Activated CD4-positive, alpha-beta memory T cell treated with anti-CD3 and anti-CD28 coated beads for 36 hours (primary cell): Measurements from ENCODE around the gene POLN. TPM values are rescaled to one million over a fixed set of nuclear protein-coding genes. Genes with fewer than 3 reads are reported as not detected.

ENCODE experiments used
- CTCF ChIA-PET: fragments of 350-600 bp; sonication (Branson Sonifier 250); formaldehyde crosslinking; loops from one replicate; lab custom pipeline; 2021; ENCODE audit warnings: antibody characterized with exemption, inconsistent platforms; lab: Charles Lee
- POLR2A ChIA-PET: fragments of 350-600 bp; sonication (Branson Sonifier 250); formaldehyde crosslinking; loops from one replicate; lab custom pipeline; 2021; ENCODE audit warnings: antibody characterized with exemption; lab: Charles Lee
- DNase-seq: peaks from one replicate; pipeline ENCODE4 v3.0.0-alpha.2; 2020
- H3K27ac Mint-ChIP-seq: one replicate; pipeline ENCODE4 v1.8.0; 2021; ENCODE audit warnings: mixed read lengths
- H3K27me3 Mint-ChIP-seq: one replicate; pipeline ENCODE4 v1.8.0; 2021; ENCODE audit warnings: mixed read lengths
- H3K36me3 Mint-ChIP-seq: one replicate; pipeline ENCODE4 v1.8.0; 2021; ENCODE audit warnings: mixed read lengths
- H3K4me1 Mint-ChIP-seq: one replicate; pipeline ENCODE4 v1.8.0; 2021; ENCODE audit warnings: low read depth, mixed read lengths
- H3K4me3 Mint-ChIP-seq: one replicate; pipeline ENCODE4 v1.8.0; 2021; ENCODE audit warnings: mild to moderate bottlenecking, mixed read lengths
- H3K9me3 Mint-ChIP-seq: one replicate; pipeline ENCODE4 v1.8.0; 2021; ENCODE audit warnings: mixed read lengths
- intact Hi-C: fragments of 100-400 bp; cut with micrococcal nuclease; formaldehyde crosslinking; loops from one replicate; pipeline ENCODE4 v1.15.1; 2023
- total RNA-seq, 2 experiments: library from RNA; stranded (reverse); gene quantifications; one replicate each; pipeline ENCODE4 v1.2.3, GENCODE V29; 2021

POLN gene
- total RNA-seq, 2 experiments from 2014 or later = 2.7 to 4.0 TPM

- DNase-seq = no peak
- Mint-ChIP-seq H3K4me3 (no peak overlapping the region), H3K27me3 (no peaks in the 10 kb centered on the region), H3K27ac (no peak overlapping the region), H3K36me3 (no peaks in the 10 kb centered on the region), H3K4me1 (no peaks in the 10 kb centered on the region), H3K9me3 (no peaks in the 10 kb centered on the region)
- POLR2A ChIA-PET = no interaction called here
- CTCF ChIA-PET = no interaction called here
- intact Hi-C loops = no loop called here
Measured at GRCh38 chr4:2273221-2273620, 31.3 kb upstream of the POLN start.

DNA sequence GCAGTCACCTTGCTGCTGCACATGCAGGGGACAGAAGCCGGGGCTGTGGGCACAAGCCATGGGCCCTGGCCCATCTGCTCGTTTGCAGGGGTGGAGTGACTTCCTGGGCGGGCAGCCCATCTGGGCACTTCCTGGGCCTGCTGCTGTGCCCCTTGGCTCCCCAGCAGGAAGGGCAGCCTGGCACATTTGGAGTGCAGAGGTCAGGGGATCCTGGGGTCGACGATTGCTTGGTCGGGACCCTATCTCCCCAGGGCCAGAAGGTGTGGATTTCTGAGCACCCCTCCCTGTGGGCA, 30.9 kb upstream of the POLN start:
- no peaks in the 10 kb centered on the region for H3K9me3 Mint-ChIP-seq
- DNase-seq = no peak
- no peaks in the 10 kb centered on the region for H3K27me3 Mint-ChIP-seq
- intact Hi-C loops = no loop called here
- CTCF ChIA-PET = no interaction called here
- H3K27ac Mint-ChIP-seq = no peak overlapping the region
- no peak overlapping the region for H3K4me3 Mint-ChIP-seq
- no peaks in the 10 kb centered on the region for H3K36me3 Mint-ChIP-seq
- POLR2A ChIA-PET = no interaction called here
- H3K4me1 Mint-ChIP-seq = no peaks in the 10 kb centered on the region

DNA sequence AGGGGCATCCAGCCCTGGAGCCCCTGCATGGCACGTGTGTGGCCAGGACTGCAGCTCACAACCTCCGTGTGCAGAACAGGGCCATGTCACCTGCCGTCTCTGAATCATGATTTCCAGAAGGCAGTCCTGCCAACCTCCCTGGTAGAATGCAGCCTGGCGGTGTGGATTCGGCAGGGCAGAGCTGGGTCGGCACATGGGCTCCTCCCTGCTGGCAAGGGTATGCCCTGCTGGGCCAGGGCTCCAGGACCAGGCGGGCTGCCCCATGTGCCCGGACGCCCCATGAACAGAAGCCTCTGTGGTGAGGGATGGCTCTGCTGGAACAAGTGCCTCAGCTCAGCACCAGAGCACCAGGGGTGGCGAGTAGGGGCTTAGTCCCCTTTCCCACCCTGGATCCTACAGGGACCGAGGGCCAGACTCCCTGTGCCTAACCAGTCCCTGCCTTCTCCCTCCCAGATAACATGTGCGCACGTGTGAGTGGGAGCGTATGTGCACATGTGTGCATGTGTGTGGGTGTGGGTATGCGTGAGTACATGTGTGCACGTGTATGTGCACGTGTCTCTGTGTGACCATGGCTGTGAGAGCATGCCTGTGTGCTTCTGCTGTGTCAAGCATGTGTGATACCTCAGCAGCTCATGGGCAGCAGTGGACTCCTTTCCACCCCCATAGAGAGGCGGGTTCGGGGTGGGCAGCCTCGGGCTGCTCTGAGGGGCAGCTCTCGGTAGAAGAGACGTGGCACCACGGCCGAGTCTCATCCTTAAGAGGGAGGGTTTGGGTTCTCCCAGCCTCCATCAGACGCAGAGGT, 30.3 kb upstream of the POLN start:
- CTCF ChIA-PET = no interaction called here
- Mint-ChIP-seq H3K4me1 (no peaks in the 10 kb centered on the region), H3K9me3 (no peaks in the 10 kb centered on the region), H3K27me3 (no peaks in the 10 kb centered on the region), H3K27ac (no peak overlapping the region), H3K36me3 (no peaks in the 10 kb centered on the region), H3K4me3 (no peak overlapping the region)
- intact Hi-C loops = no loop called here
- POLR2A ChIA-PET = no interaction called here
- DNase-seq = no peak

GRCh38 chr4:2271279-2272025, 29.5 kb upstream of the POLN start:
- DNase-seq = no peak
- Mint-ChIP-seq H3K4me3 (no peak overlapping the region), H3K36me3 (no peaks in the 10 kb centered on the region), H3K4me1 (no peaks in the 10 kb centered on the region), H3K27ac (no peak overlapping the region), H3K27me3 (no peaks in the 10 kb centered on the region), H3K9me3 (no peaks in the 10 kb centered on the region)
- ChIA-PET POLR2A (no interaction called here), CTCF (no interaction called here)
- intact Hi-C loops = no loop called here

GRCh38 chr4:2270341-2271165, 28.6 kb upstream of the POLN start:
- Mint-ChIP-seq H3K27me3 (no peaks in the 10 kb centered on the region), H3K27ac (no peak overlapping the region), H3K9me3 (no peaks in the 10 kb centered on the region), H3K36me3 (no peaks in the 10 kb centered on the region), H3K4me3 (no peak overlapping the region), H3K4me1 (no peaks in the 10 kb centered on the region)
- ChIA-PET CTCF (no interaction called here), POLR2A (no interaction called here)
- no peak for DNase-seq
- intact Hi-C loops = no loop called here

GRCh38 chr4:2269618-2270163, 27.8 kb upstream of the POLN start:
- POLR2A ChIA-PET = no interaction called here

DNA sequence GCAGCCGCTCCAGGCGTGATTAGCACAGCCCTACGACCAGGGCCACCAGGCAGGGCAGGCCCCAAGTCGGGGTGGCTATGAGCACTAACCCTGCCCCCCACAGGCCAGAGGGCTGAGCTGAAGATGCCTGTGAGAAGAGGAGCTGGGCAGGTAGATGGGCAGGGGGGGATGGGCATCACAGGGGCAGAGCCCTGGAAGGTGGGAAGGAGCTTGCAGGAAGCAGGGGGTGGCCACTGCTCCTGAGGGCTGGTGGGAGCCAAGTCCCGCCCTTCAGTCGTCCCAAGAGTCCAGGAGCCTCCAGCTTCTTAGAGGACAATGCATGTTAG, 27.2 kb upstream of the POLN start:
- H3K27me3 Mint-ChIP-seq = no peaks in the 10 kb centered on the region
- no peak for DNase-seq
- no peak overlapping the region for H3K27ac Mint-ChIP-seq
- no peak overlapping the region for H3K4me3 Mint-ChIP-seq
- POLR2A ChIA-PET = no interaction called here
- CTCF ChIA-PET = interaction anchor here (0.7 kb wide), 1 partner anchor 13 kb away, joined by 3 read pairs; no protein-coding TSS in a partner anchor
- no peaks in the 10 kb centered on the region for H3K9me3 Mint-ChIP-seq
- intact Hi-C loops = no loop called here
- H3K36me3 Mint-ChIP-seq = no peaks in the 10 kb centered on the region
- no peaks in the 10 kb centered on the region for H3K4me1 Mint-ChIP-seq

More at GRCh38 chr4:2269618-2270163, 27.8 kb upstream of the POLN start:
- no peak for DNase-seq
- H3K9me3 Mint-ChIP-seq = no peaks in the 10 kb centered on the region
- H3K36me3 Mint-ChIP-seq = no peaks in the 10 kb centered on the region
- no peak overlapping the region for H3K4me3 Mint-ChIP-seq
- intact Hi-C loops = no loop called here
- no peaks in the 10 kb centered on the region for H3K4me1 Mint-ChIP-seq
- no peaks in the 10 kb centered on the region for H3K27me3 Mint-ChIP-seq
- CTCF ChIA-PET = interaction anchor here (0.7 kb wide), 1 partner anchor 12 kb away, joined by 3 read pairs; no protein-coding TSS in a partner anchor
- no peak overlapping the region for H3K27ac Mint-ChIP-seq

DNA sequence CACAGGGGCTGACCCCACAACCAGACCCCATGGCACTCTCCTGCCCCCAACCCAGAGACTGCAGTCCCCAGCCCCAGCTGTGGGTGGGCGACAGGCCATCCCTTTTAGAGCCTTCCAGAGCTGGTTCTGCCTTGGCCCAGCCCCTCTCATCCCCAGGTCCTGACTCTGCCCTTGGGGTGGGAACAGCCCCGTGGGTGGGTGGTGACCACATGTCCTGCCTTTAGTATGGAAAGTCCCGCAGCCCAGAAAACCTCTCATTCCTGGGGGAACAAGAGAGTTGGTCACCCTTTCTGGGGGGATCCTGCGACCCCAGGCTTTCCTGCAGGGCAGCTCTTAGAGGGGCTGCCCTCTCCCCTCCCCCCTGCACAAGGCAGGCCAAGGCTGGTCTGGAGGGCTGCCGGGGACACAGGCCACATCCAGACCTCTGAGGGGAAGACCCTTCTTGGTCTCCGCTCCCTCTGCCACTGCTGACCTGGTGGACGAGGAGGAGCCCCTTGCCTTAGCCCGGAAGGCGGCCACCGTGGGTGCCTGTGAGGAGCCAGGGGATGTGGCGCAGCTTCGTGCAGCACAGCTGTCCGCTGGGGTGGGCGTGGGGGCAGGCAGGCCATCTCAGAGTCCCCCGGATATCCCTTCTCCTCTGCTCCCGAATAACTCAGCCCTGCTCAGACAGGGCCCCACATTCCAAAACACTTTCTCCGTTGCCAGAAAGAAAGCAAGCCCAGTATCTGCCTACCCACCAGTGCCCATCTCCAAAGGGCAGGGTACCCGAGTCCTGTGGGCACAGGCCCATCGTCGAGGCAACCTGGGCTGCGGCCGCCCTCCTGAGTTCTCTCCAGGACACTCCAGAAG, 26.7 kb upstream of the POLN start:
- intact Hi-C loops = no loop called here
- POLR2A ChIA-PET = no interaction called here
- Mint-ChIP-seq H3K9me3 (no peaks in the 10 kb centered on the region), H3K4me1 (no peaks in the 10 kb centered on the region), H3K27ac (no peak overlapping the region), H3K27me3 (no peaks in the 10 kb centered on the region), H3K4me3 (no peak overlapping the region), H3K36me3 (no peaks in the 10 kb centered on the region)
- CTCF ChIA-PET = no interaction called here
- DNase-seq = no peak

- DNase-seq = no peak
- Mint-ChIP-seq H3K4me1 (no peaks in the 10 kb centered on the region), H3K27ac (no peak overlapping the region), H3K36me3 (no peaks in the 10 kb centered on the region), H3K27me3 (no peaks in the 10 kb centered on the region), H3K4me3 (no peak overlapping the region), H3K9me3 (no peaks in the 10 kb centered on the region)
- POLR2A ChIA-PET = no interaction called here
- intact Hi-C loops = no loop called here
- CTCF ChIA-PET = no interaction called here
Measured at GRCh38 chr4:2267841-2268240, 25.9 kb upstream of the POLN start.

GRCh38 chr4:2267320-2267811, 25.4 kb upstream of the POLN start:
- DNase-seq = no peak
- Mint-ChIP-seq H3K27ac (no peak overlapping the region), H3K27me3 (no peaks in the 10 kb centered on the region), H3K4me3 (no peak overlapping the region), H3K9me3 (no peaks in the 10 kb centered on the region), H3K36me3 (no peaks in the 10 kb centered on the region), H3K4me1 (no peaks in the 10 kb centered on the region)
- intact Hi-C loops = no loop called here
- POLR2A ChIA-PET = no interaction called here
- CTCF ChIA-PET = no interaction called here

GRCh38 chr4:2266821-2267220, 24.9 kb upstream of the POLN start:
- no peaks in the 10 kb centered on the region for H3K4me1 Mint-ChIP-seq
- POLR2A ChIA-PET = no interaction called here
- H3K27me3 Mint-ChIP-seq = no peaks in the 10 kb centered on the region
- no peak overlapping the region for H3K27ac Mint-ChIP-seq
- CTCF ChIA-PET = no interaction called here
- H3K4me3 Mint-ChIP-seq = no peak overlapping the region
- no peak for DNase-seq
- intact Hi-C loops = no loop called here
- no peaks in the 10 kb centered on the region for H3K9me3 Mint-ChIP-seq
- no peaks in the 10 kb centered on the region for H3K36me3 Mint-ChIP-seq
